Hematopoietic multipotent progenitor cell treated with erythropoietin and hydrocortisone succinate and interleukin-3 and kit ligand, for 6 days (in vitro differentiated cells): ENCODE data around the gene KAZALD1.

Experiments
- DNase-seq: peaks from one replicate; pipeline ENCODE4 v3.0.0-alpha.2; 2015

The KAZALD1 gene

GRCh38 chr10:101067356-101068083 is 5.7 kb downstream of the KAZALD1 start:
- DNase-seq = peak; percentile 94

DNA sequence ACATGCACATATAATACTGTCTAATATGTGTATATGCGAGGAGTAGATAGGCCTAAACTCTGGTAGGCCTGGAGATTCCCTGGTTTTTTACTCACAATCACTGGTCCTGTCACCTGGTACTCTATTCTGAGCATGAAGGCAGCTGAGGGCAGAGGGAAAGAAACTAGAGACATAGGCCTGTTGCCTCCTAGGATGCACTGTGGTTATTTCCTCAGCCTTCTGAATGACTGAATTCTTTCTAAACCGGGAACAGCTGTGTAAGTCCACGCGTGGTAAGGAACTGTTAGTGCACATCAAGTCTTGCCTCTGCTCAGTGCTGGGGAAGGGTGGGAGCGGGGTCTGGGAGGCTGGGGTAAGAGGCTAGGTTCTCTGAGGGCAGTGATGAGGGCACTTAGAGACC is 7.7 kb downstream of the KAZALD1 start:
- DNase-seq = no peak

GRCh38 chr10:101070098-101070497 is 8.3 kb downstream of the KAZALD1 start:
- no peak for DNase-seq

GRCh38 chr10:101071267-101071884 is 9.6 kb downstream of the KAZALD1 start:
- peak; percentile 82 for DNase-seq

GRCh38 chr10:101071885-101072433 is 10.2 kb downstream of the KAZALD1 start:
- no peak for DNase-seq

- no peak for DNase-seq
Measured at GRCh38 chr10:101072923-101073322, 11.1 kb downstream of the KAZALD1 start.

- no peak for DNase-seq
Measured at GRCh38 chr10:101073631-101074030, 11.8 kb downstream of the KAZALD1 start.

DNA sequence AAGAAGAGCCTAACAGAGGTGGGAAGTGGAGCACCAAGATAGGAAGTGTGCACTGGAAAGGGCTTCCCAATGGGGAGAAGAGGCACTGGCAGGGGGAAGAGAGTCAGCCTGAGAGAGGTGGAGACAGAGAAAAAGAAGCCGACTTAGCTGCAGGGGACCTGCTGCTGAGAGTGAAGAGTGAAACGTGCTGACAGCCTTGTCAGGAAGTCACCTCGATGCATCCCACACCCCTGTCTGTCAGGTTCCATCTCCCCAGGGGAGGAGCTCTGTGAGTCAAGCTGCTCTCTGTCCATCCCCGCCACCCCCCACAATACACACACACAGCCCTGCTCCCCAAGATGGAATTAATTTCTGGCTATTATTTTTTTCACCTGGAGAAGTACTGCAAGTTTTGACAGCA is 14.0 kb downstream of the KAZALD1 start:
- no peak for DNase-seq

GRCh38 chr10:101076630-101077029 is 14.8 kb downstream of the KAZALD1 start:
- DNase-seq = no peak

DNA sequence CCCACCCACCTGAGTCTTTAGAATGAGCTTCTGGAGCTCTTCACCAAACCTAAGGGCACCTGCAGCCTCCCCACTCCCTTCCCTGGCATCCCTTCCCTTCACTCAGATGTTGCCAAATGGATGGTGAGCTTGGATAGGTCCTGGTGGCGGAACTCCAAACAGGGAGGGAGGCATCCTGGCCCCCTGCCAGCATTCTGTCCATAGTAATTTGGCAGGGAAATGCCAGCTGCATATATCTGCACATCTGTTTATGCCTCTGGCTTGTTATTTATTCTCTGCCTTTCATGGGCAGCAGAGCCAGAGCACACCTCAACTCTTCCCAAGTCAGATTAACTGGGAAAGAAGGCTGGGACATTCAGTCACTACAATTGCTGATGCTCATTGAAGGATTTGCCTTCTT is 18.1 kb downstream of the KAZALD1 start:
- no peak for DNase-seq

- peak; percentile 52 for DNase-seq
Measured at GRCh38 chr10:101080933-101081931, 19.4 kb downstream of the KAZALD1 start.

GRCh38 chr10:101085846-101086245 is 24.1 kb downstream of the KAZALD1 start:
- DNase-seq = no peak

GRCh38 chr10:101087376-101087775 is 25.6 kb downstream of the KAZALD1 start:
- no peak for DNase-seq

DNA sequence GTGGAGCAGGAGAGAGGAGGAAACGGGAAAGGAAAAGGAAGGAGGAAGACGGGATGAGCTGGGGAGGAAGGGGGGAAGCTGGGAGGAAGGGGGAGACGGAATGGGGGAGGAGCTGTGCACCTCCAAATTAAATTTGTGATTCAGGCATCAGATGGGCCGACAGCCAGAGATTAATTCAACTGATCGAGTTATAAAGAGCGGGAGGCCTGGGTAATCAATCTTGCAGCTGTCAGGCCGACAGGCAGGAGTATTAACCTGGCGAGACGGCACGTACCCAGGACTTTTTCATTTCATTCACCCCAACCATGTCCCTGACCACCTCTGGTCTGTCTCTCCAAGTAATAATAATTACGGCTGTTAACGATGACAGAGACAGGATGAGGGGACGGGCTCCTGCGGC is 26.2 kb downstream of the KAZALD1 start:
- no peak for DNase-seq

DNA sequence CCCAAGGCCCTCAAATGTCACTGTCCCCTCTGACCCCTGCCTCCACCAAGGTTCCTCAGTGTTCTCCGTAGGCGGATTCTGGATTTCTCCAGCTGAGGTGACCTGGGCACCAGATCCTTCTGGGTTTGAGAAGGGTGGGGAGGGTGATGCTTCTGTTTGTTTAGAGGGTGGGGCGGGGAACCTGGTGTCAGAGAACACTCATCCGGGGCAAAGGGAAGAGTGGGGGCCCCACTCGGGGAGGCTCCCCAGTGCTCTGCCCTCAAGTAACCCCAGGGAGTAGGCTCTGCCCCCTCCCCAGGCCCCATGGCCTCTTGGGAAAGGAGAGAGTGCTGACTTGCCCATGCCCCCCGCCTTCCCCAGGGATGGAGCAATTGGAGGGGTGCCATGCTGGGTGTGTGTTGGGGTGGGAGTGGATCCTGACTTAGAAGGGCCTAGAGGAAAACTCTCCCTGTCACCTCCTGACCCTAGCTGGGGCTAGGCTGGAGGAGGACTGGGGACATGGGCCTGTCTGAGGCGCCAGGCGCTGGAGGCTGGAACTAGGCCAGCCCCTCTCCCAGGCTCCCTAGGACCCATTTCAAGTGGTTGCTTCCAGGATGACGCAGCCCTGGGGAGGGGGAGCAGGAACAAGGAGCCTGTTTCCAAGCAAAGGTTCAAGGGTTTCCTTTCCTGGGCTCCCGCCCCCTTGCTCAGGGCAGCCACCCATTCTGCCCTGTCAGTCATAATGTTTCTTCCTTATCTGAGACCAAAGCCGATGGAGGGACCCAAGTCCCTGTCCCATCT is 27.9 kb downstream of the KAZALD1 start:
- DNase-seq = no peak

- DNase-seq = no peak
Measured at GRCh38 chr10:101090597-101090996, 28.8 kb downstream of the KAZALD1 start.

DNA sequence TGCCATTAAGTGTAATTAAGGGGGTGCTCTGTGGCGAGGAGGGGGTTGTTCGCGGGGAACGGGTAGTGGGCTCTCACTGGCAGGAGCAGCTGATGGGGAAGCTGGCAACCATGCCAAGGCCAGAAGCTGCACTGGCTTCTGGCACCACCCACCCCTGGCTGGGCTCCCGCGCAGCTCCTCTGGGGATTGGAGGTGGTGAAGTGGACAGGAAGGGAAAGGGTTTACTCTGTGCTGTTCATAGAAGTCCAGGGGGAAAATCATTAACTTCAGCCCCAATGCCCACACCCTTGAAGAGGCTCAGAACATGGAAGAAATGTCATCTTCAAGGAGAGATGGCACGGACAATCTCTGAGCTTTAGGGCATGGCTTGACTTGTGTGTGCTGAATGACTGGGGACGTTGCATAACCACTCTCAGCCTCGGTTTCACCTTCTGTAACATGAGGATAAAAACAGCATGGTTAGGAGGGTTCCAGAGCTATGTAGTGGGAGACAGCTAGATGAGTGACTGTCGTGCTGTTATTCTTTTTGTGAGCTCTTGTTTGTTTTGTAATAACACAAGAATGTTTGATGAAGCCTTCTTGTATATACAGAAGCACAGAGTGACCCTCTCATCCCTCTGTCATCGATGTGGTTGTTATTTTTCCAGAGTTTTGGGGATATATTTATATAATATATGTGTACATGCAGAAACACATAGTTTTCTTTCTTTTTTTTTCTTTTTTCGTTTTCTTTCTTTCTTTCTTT is 29.9 kb downstream of the KAZALD1 start:
- no peak for DNase-seq

GRCh38 chr10:101092881-101093354 is 31.1 kb downstream of the KAZALD1 start:
- no peak for DNase-seq

DNA sequence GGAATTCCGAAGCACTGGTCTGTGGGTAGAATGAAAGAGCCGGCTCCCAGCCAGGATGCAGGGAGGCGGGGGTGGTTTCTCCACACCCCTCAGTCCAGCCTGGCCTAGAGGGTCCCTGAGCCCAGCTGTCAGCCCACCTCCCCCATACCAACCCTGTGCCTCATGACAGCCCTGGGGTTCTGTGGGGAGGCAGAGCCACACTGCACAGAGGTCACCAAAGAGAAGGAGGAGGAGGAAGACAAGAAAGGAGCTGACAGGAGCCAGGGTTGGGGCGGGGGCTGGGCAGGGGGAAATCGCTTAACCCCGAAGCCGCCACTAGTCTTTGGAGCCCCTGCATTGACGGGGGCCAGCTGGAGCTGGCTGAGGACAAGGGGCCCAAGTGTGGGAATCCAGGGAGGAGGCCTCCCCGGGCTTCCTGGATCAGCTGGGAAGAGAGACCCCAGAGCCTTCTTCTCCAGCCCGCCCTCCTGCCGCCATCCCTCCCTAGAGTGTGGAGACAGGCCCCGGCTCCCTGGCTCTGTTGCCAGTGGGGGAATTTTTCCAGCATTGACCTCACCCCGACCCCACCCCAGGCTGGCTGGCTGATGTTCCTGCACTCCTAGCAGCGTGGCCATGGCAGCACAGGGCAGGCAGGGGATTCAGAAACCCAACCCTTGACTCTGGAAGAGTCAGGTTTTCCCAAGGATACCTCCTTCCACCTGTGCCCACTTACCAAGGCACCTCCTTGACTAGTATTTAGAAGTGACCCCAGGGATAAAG is 32.5 kb downstream of the KAZALD1 start:
- no peak for DNase-seq

- no peak for DNase-seq
Measured at GRCh38 chr10:101095004-101095403, 33.2 kb downstream of the KAZALD1 start.
